DND-41 (cell line): Measurements from ENCODE around the gene FAM135A.
"Not testable (repeated sequence)": the region's sequence is repeated elsewhere in the genome, so short reads cannot be mapped to it uniquely, and the experiment has no call there.

Experiments used
- ATAC-seq: fragments of 200-7000 bp; cut with Tn5 transposase; 3 replicates; pipeline ENCODE4 v1.9.1; 2021; ENCODE audit warnings: low read depth; ENCODE audit not compliant: insufficient read depth
- DNase-seq: peaks from one replicate; pipeline ENCODE4 v3.0.0-alpha.2; 2020
- H2AFZ ChIP-seq: 2 replicates; pipeline ENCODE4 v1.6.0; 2012; ENCODE audit warnings: low read depth, low read length
- H3K27ac ChIP-seq: 2 replicates; pipeline ENCODE4 v1.5.1; 2012; ENCODE audit warnings: low read length, inconsistent platforms
- H3K27me3 ChIP-seq: fragments of 200-600 bp; sonication (generic); 2 replicates; pipeline ENCODE4 v1.6.0; 2012; ENCODE audit warnings: low read length, mild to moderate bottlenecking, inconsistent platforms; ENCODE audit not compliant: insufficient read depth, poor library complexity
- H3K36me3 ChIP-seq: 2 replicates; pipeline ENCODE4 v1.5.1; 2012; ENCODE audit warnings: low read length, inconsistent platforms; ENCODE audit not compliant: insufficient read depth
- H3K4me1 ChIP-seq: 2 replicates; pipeline ENCODE4 v1.5.1; 2012; ENCODE audit warnings: mild to moderate bottlenecking, low read length; ENCODE audit not compliant: insufficient read depth
- H3K4me2 ChIP-seq: 2 replicates; pipeline ENCODE4 v1.6.0; 2012; ENCODE audit warnings: mild to moderate bottlenecking, moderate library complexity, low read length, inconsistent platforms; ENCODE audit not compliant: insufficient read depth
- H3K4me3 ChIP-seq, 2 experiments: fragments of 200-600 bp in 1 of 2; shearing (Covaris generic) in 1 of 2; 2 replicates each; pipeline ENCODE4 v1.5.1; 2012 to 2016; ENCODE audit warnings: inconsistent platforms in 2 of 2, low read length in 2 of 2, mild to moderate bottlenecking in 2 of 2, low read depth in 1 of 2, moderate library complexity in 1 of 2
- H3K79me2 ChIP-seq: 2 replicates; pipeline ENCODE4 v1.6.0; 2012; ENCODE audit warnings: low read length, inconsistent platforms; ENCODE audit not compliant: insufficient read depth
- H3K9ac ChIP-seq: 2 replicates; pipeline ENCODE4 v1.6.0; 2012; ENCODE audit warnings: low read depth, mild to moderate bottlenecking, inconsistent platforms, low read length, moderate library complexity
- H3K9me3 ChIP-seq: 2 replicates; pipeline ENCODE4 v1.5.1; 2012; ENCODE audit warnings: low read length, moderate library complexity, mild to moderate bottlenecking, inconsistent platforms; ENCODE audit not compliant: insufficient read depth, severe bottlenecking
- H4K20me1 ChIP-seq: 2 replicates; pipeline ENCODE4 v1.6.0; 2012; ENCODE audit warnings: low read length; ENCODE audit not compliant: insufficient read depth
- EZH2 ChIP-seq: IDR thresholded peaks from 3 replicates; pipeline ENCODE4 v1.6.1; 2012; ENCODE audit warnings: borderline replicate concordance, low read depth, mild to moderate bottlenecking, moderate library complexity, low read length, inconsistent platforms; ENCODE audit not compliant: severe bottlenecking
- TF ChIP-seq, protein P1 (sequence below): IDR thresholded peaks from 2 replicates; pipeline ENCODE4 v1.5.1; 2012; ENCODE audit warnings: borderline replicate concordance, low read length, moderate library complexity, mild to moderate bottlenecking; ENCODE audit not compliant: poor library complexity, severe bottlenecking; ENCODE audit errors: extremely low read depth

FAM135A gene

DNA sequence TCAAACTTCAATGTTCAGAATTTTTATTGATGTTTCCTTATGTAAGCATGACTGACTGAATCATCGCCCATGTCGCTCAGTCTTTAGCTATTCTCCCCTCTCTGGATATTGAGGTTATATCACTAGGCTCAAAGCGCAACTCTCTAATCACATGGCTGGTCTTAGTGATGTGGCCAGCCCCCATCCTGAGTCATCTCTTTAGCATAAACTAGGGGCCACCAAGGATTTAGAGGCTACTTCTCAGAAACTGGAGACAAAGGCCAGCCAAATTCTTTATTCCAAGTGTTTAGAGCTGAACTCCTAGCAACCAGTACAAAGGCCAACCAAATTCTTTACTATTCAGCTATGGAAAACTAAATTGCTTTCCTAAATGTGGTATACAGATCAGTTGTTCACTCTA, 61.4 kb downstream of the FAM135A start:
- Histone ChIP-seq H3K4me1 (no peaks in the 10 kb centered on the region), H3K27ac (no peak overlapping the region), H3K9me3 (no peaks in the 10 kb centered on the region), H3K9ac (no peak overlapping the region), H3K36me3 (peaks cover 14% of the 10 kb centered on the region; the same call in 1 of the 2 replicates), H3K4me3 (no peak overlapping the region), H4K20me1 (no peaks in the 10 kb centered on the region), H3K4me2 (no peak overlapping the region), H2AFZ (no peak overlapping the region), H3K79me2 (no peaks in the 10 kb centered on the region), H3K27me3 (no peaks in the 10 kb centered on the region)
- no peak for DNase-seq
- no peak for TF ChIP-seq EZH2
- TF ChIP-seq, protein P1, sequence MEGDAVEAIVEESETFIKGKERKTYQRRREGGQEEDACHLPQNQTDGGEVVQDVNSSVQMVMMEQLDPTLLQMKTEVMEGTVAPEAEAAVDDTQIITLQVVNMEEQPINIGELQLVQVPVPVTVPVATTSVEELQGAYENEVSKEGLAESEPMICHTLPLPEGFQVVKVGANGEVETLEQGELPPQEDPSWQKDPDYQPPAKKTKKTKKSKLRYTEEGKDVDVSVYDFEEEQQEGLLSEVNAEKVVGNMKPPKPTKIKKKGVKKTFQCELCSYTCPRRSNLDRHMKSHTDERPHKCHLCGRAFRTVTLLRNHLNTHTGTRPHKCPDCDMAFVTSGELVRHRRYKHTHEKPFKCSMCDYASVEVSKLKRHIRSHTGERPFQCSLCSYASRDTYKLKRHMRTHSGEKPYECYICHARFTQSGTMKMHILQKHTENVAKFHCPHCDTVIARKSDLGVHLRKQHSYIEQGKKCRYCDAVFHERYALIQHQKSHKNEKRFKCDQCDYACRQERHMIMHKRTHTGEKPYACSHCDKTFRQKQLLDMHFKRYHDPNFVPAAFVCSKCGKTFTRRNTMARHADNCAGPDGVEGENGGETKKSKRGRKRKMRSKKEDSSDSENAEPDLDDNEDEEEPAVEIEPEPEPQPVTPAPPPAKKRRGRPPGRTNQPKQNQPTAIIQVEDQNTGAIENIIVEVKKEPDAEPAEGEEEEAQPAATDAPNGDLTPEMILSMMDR, result no peak
- no peak for ATAC-seq

DNA sequence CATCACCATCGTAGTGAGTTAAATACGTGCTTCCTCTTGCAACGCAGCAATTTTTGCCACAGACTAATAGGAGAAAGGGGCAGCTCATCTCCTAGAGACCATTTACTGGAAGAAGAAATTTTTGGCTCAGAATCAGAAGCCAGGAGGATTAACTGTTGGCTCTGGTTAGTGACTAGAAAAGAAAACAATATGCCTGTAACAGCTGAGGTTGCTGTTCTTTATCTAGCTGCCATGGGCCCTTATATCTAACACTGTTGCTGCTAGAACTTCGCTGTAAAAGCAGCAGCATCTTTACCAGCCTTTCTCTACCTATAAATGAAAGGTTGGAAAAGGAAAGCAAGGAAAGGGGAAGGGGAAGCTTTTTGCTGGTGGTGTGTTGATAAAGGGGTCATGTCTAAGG, 65.9 kb downstream of the FAM135A start:
- Histone ChIP-seq H3K79me2 (no peaks in the 10 kb centered on the region), H3K36me3 (peaks cover 14% of the 10 kb centered on the region; the same call in 1 of the 2 replicates), H3K4me3 (no peak overlapping the region), H3K27me3 (no peaks in the 10 kb centered on the region), H3K4me2 (no peak overlapping the region), H2AFZ (no peak overlapping the region), H3K9me3 (no peaks in the 10 kb centered on the region), H3K27ac (no peak overlapping the region), H3K4me1 (no peaks in the 10 kb centered on the region), H4K20me1 (no peaks in the 10 kb centered on the region), H3K9ac (no peak overlapping the region)
- TF ChIP-seq EZH2, result no peak
- TF ChIP-seq, protein P1, result no peak
- DNase-seq, result no peak
- no peak for ATAC-seq

DNA sequence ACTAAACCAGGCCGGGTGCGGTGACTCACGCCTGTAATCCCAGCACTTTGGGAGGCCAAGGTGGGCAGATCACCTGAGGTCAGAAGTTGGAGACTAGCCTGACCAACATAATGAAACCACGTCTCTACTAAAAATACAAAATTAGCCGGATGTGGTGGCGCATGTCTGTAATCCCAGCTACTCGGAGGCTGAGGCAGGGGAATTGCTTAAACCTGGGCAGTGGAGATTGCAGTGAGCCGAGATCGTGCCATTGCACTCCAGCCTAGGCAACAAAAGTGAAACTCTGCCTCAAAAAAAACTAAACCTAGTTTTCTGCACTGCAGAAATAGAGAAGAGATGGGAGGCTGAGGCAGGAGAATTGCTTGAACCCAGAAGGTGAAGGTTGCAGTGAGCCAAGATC, 73.3 kb downstream of the FAM135A start:
- not testable (repeated sequence) for H3K27me3 ChIP-seq, H3K4me2 ChIP-seq, H3K27ac ChIP-seq

DNA sequence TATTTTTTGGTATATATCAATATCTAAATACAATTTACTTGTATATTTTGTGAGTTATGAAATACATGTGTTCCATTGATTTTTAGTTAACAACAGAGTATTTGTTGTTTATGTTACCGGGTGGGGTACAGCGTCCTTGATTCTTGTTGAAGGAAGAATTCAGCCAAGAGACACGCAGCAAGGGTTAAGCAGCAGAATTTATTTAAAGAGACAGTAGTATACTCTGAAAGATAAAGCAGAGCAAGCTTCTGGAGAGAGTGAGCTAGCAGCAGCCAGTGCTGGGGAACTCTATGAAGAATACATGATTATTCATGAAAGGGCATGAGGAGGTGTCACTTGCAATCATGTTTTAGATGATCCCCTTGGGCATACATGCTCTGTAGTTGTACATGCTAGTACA, 76.1 kb downstream of the FAM135A start:
- Histone ChIP-seq H4K20me1 (no peaks in the 10 kb centered on the region), H3K9ac (no peak overlapping the region), H3K27me3 (no peaks in the 10 kb centered on the region), H3K9me3 (no peaks in the 10 kb centered on the region), H3K4me2 (no peak overlapping the region), H3K27ac (no peak overlapping the region), H3K79me2 (no peaks in the 10 kb centered on the region), H2AFZ (no peak overlapping the region), H3K4me3 (no peak overlapping the region), H3K4me1 (no peaks in the 10 kb centered on the region), H3K36me3 (no peaks in the 10 kb centered on the region)
- no peak for TF ChIP-seq EZH2
- TF ChIP-seq, protein P1, result no peak
- ATAC-seq (no peak), DNase-seq (no peak)

More for the DNA sequence above, 73.3 kb downstream of the FAM135A start:
- H2AFZ ChIP-seq, H3K79me2 ChIP-seq, DNase-seq, ATAC-seq, H3K9ac ChIP-seq, H3K4me1 ChIP-seq, H3K36me3 ChIP-seq, H4K20me1 ChIP-seq, H3K9me3 ChIP-seq, H3K4me3 ChIP-seq: not testable (repeated sequence)
